ENCODE data around the gene CFHR2. TPM values are rescaled to one million over a fixed set of nuclear protein-coding genes. Genes with fewer than 3 reads are reported as not detected.
"Not testable (repeated sequence)": the region's sequence is repeated elsewhere in the genome, so short reads cannot be mapped to it uniquely, and the experiment has no call there.

Gene CFHR2
- not detected for polyA plus RNA-seq (2013, experiment 1 of 2)
- not detected for polyA plus RNA-seq (2013, experiment 2 of 2)

GRCh38 chr1:196943568-196943967 lies at the start of gene CFHR2:
TSS of gene CFHR2 (plus strand) at chr1:196943738. CDS start at chr1:196943881, 143 bp downstream.
- H3K27ac ChIP-seq (ENCODE audit: low read depth, low read length); H3K9ac ChIP-seq (ENCODE audit: low read depth, low read length); H3K9me3 ChIP-seq (ENCODE audit: insufficient read depth, low read depth, low read length); H3K36me3 ChIP-seq (ENCODE audit: insufficient read depth, low read length); H3K4me3 ChIP-seq (ENCODE audit: low read length); H3K27me3 ChIP-seq (ENCODE audit: insufficient read depth, low read length); H3K4me1 ChIP-seq (ENCODE audit: insufficient read depth, low read length): not testable (repeated sequence)
- WGBS: no CpG with 5 or more reads among the region's 1 CpG

GRCh38 chr1:196896355-196896754 lies 47.2 kb upstream of the CFHR2 start:
- Histone ChIP-seq H3K36me3 (ENCODE audit: insufficient read depth, low read length) (no peaks in the 10 kb centered on the region), H3K4me3 (ENCODE audit: low read length) (no peak overlapping the region), H3K27ac (ENCODE audit: low read depth, low read length) (no peak overlapping the region), H3K4me1 (ENCODE audit: insufficient read depth, low read length) (no peaks in the 10 kb centered on the region), H3K27me3 (ENCODE audit: insufficient read depth, low read length) (no peaks in the 10 kb centered on the region), H3K9ac (ENCODE audit: low read depth, low read length) (no peak overlapping the region), H3K9me3 (ENCODE audit: insufficient read depth, low read depth, low read length) (no peaks in the 10 kb centered on the region)
- WGBS: 81% methylated on average over 8 of the region's 8 CpGs

GRCh38 chr1:196897158-196897828 lies 46.2 kb upstream of the CFHR2 start:
- no peak overlapping the region for H3K4me3 ChIP-seq (ENCODE audit: low read length)
- no peaks in the 10 kb centered on the region for H3K4me1 ChIP-seq (ENCODE audit: insufficient read depth, low read length)
- no peak overlapping the region for H3K27ac ChIP-seq (ENCODE audit: low read depth, low read length)
- H3K9ac ChIP-seq (ENCODE audit: low read depth, low read length): no peak overlapping the region
- WGBS: 94% methylated on average over 26 of the region's 26 CpGs
- H3K9me3 ChIP-seq (ENCODE audit: insufficient read depth, low read depth, low read length): no peaks in the 10 kb centered on the region
- no peaks in the 10 kb centered on the region for H3K27me3 ChIP-seq (ENCODE audit: insufficient read depth, low read length)
- H3K36me3 ChIP-seq (ENCODE audit: insufficient read depth, low read length): no peaks in the 10 kb centered on the region

GRCh38 chr1:196902344-196902743 lies 41.2 kb upstream of the CFHR2 start:
- no peaks in the 10 kb centered on the region for H3K36me3 ChIP-seq (ENCODE audit: insufficient read depth, low read length)
- WGBS: 100% methylated on average over 1 of the region's 2 CpGs
- no peaks in the 10 kb centered on the region for H3K9me3 ChIP-seq (ENCODE audit: insufficient read depth, low read depth, low read length)

GRCh38 chr1:196910215-196910614 lies 33.3 kb upstream of the CFHR2 start:
- H3K4me1 ChIP-seq (ENCODE audit: insufficient read depth, low read length): peaks cover 13% of the 10 kb centered on the region; the same call in 1 of the 2 replicates
- 100% methylated on average over 2 of the region's 2 CpGs for WGBS
- no peak overlapping the region for H3K9ac ChIP-seq (ENCODE audit: low read depth, low read length)
- no peaks in the 10 kb centered on the region for H3K36me3 ChIP-seq (ENCODE audit: insufficient read depth, low read length)
- H3K27ac ChIP-seq (ENCODE audit: low read depth, low read length): no peak overlapping the region
- H3K4me3 ChIP-seq (ENCODE audit: low read length): no peak overlapping the region
- no peaks in the 10 kb centered on the region for H3K27me3 ChIP-seq (ENCODE audit: insufficient read depth, low read length)
- no peaks in the 10 kb centered on the region for H3K9me3 ChIP-seq (ENCODE audit: insufficient read depth, low read depth, low read length)

More at GRCh38 chr1:196902344-196902743, 41.2 kb upstream of the CFHR2 start:
- Histone ChIP-seq H3K9ac (ENCODE audit: low read depth, low read length) (no peak overlapping the region), H3K4me1 (ENCODE audit: insufficient read depth, low read length) (peaks cover 11% of the 10 kb centered on the region; the same call in 1 of the 2 replicates), H3K27ac (ENCODE audit: low read depth, low read length) (no peak overlapping the region), H3K4me3 (ENCODE audit: low read length) (no peak overlapping the region), H3K27me3 (ENCODE audit: insufficient read depth, low read length) (no peaks in the 10 kb centered on the region)

- peaks cover 10% of the 10 kb centered on the region; the same call in 1 of the 2 replicates for H3K4me1 ChIP-seq (ENCODE audit: insufficient read depth, low read length)
- 67% methylated on average over 5 of the region's 5 CpGs for WGBS
- H3K36me3 ChIP-seq (ENCODE audit: insufficient read depth, low read length); H3K9me3 ChIP-seq (ENCODE audit: insufficient read depth, low read depth, low read length); H3K27ac ChIP-seq (ENCODE audit: low read depth, low read length); H3K4me3 ChIP-seq (ENCODE audit: low read length); H3K27me3 ChIP-seq (ENCODE audit: insufficient read depth, low read length); H3K9ac ChIP-seq (ENCODE audit: low read depth, low read length): not testable (repeated sequence)
Measured at GRCh38 chr1:196912283-196912682, 31.3 kb upstream of the CFHR2 start.

GRCh38 chr1:196926839-196927238 lies 16.7 kb upstream of the CFHR2 start:
- H3K4me3 ChIP-seq (ENCODE audit: low read length); H3K36me3 ChIP-seq (ENCODE audit: insufficient read depth, low read length): not testable (repeated sequence)
- WGBS: 92% methylated on average over 1 of the region's 1 CpG

GRCh38 chr1:196932853-196933252 lies 10.7 kb upstream of the CFHR2 start:
- not testable (repeated sequence) for H3K9ac ChIP-seq (ENCODE audit: low read depth, low read length); H3K36me3 ChIP-seq (ENCODE audit: insufficient read depth, low read length); H3K4me3 ChIP-seq (ENCODE audit: low read length); H3K4me1 ChIP-seq (ENCODE audit: insufficient read depth, low read length); H3K27me3 ChIP-seq (ENCODE audit: insufficient read depth, low read length); H3K9me3 ChIP-seq (ENCODE audit: insufficient read depth, low read depth, low read length); H3K27ac ChIP-seq (ENCODE audit: low read depth, low read length)
- no CpG with 5 or more reads among the region's 2 CpGs for WGBS

More at GRCh38 chr1:196926839-196927238, 16.7 kb upstream of the CFHR2 start:
- H3K4me1 ChIP-seq (ENCODE audit: insufficient read depth, low read length); H3K9me3 ChIP-seq (ENCODE audit: insufficient read depth, low read depth, low read length); H3K9ac ChIP-seq (ENCODE audit: low read depth, low read length); H3K27me3 ChIP-seq (ENCODE audit: insufficient read depth, low read length); H3K27ac ChIP-seq (ENCODE audit: low read depth, low read length): not testable (repeated sequence)

GRCh38 chr1:196933531-196934189 lies 9.9 kb upstream of the CFHR2 start:
- H3K9me3 ChIP-seq (ENCODE audit: insufficient read depth, low read depth, low read length): no peaks in the 10 kb centered on the region
- WGBS: 97% methylated on average over 32 of the region's 32 CpGs

GRCh38 chr1:196941474-196941873 lies 2.1 kb upstream of the CFHR2 start:
- H3K9me3 ChIP-seq (ENCODE audit: insufficient read depth, low read depth, low read length); H3K9ac ChIP-seq (ENCODE audit: low read depth, low read length); H3K36me3 ChIP-seq (ENCODE audit: insufficient read depth, low read length); H3K27ac ChIP-seq (ENCODE audit: low read depth, low read length); H3K27me3 ChIP-seq (ENCODE audit: insufficient read depth, low read length); H3K4me1 ChIP-seq (ENCODE audit: insufficient read depth, low read length); H3K4me3 ChIP-seq (ENCODE audit: low read length): not testable (repeated sequence)
- 86% methylated on average over 6 of the region's 6 CpGs for WGBS

More at GRCh38 chr1:196933531-196934189, 9.9 kb upstream of the CFHR2 start:
- Histone ChIP-seq H3K9ac (ENCODE audit: low read depth, low read length) (no peak overlapping the region), H3K27me3 (ENCODE audit: insufficient read depth, low read length) (no peaks in the 10 kb centered on the region), H3K4me1 (ENCODE audit: insufficient read depth, low read length) (no peaks in the 10 kb centered on the region), H3K4me3 (ENCODE audit: low read length) (no peak overlapping the region), H3K27ac (ENCODE audit: low read depth, low read length) (no peak overlapping the region), H3K36me3 (ENCODE audit: insufficient read depth, low read length) (no peaks in the 10 kb centered on the region)

GRCh38 chr1:196951711-196952394 lies 8.3 kb downstream of the CFHR2 start:
- Histone ChIP-seq H3K4me3 (ENCODE audit: low read length) (no peak overlapping the region), H3K27me3 (ENCODE audit: insufficient read depth, low read length) (no peaks in the 10 kb centered on the region), H3K9me3 (ENCODE audit: insufficient read depth, low read depth, low read length) (no peaks in the 10 kb centered on the region), H3K36me3 (ENCODE audit: insufficient read depth, low read length) (no peaks in the 10 kb centered on the region), H3K27ac (ENCODE audit: low read depth, low read length) (no peak overlapping the region), H3K9ac (ENCODE audit: low read depth, low read length) (no peak overlapping the region), H3K4me1 (ENCODE audit: insufficient read depth, low read length) (no peaks in the 10 kb centered on the region)
- 100% methylated on average over 1 of the region's 2 CpGs for WGBS

Data from HUES64 (cell line).